Smooth muscle cell (in vitro differentiated cells): ENCODE results near the gene GP5. TPM values are rescaled to one million over a fixed set of nuclear protein-coding genes. Genes with fewer than 3 reads are reported as not detected.

ENCODE experiments used
- DNase-seq: peaks from one replicate; lab custom pipeline; 2025; ENCODE audit not compliant: unreplicated experiment; lab: John Stamatoyannopoulos, UW
- H2AFZ ChIP-seq: fragments of 200-600 bp; sonication (generic); 2 replicates; pipeline ENCODE4 v1.6.0; 2016; ENCODE audit warnings: antibody characterized with exemption, low read depth, mild to moderate bottlenecking
- H3F3A ChIP-seq: fragments of 200-600 bp; sonication (generic); 2 replicates; pipeline ENCODE4 v1.6.0; 2017; ENCODE audit warnings: antibody characterized with exemption, low read depth
- H3K27ac ChIP-seq: fragments of 200-600 bp; sonication (generic); 2 replicates; pipeline ENCODE4 v1.5.1; 2016; ENCODE audit warnings: low read depth, mild to moderate bottlenecking
- H3K27me3 ChIP-seq: fragments of 200-600 bp; sonication (generic); 2 replicates; pipeline ENCODE4 v1.6.1; 2016; ENCODE audit warnings: low read depth, mild to moderate bottlenecking
- H3K36me3 ChIP-seq: fragments of 200-600 bp; sonication (generic); 2 replicates; pipeline ENCODE4 v1.5.1; 2016; ENCODE audit warnings: low read depth
- H3K4me1 ChIP-seq: fragments of 200-600 bp; sonication (generic); 2 replicates; pipeline ENCODE4 v1.5.1; 2016; ENCODE audit warnings: low read depth
- H3K4me2 ChIP-seq: fragments of 200-600 bp; sonication (generic); 2 replicates; pipeline ENCODE4 v1.6.0; 2016; ENCODE audit warnings: mild to moderate bottlenecking
- H3K4me3 ChIP-seq: fragments of 200-600 bp; sonication (generic); 2 replicates; pipeline ENCODE4 v1.5.1; 2016; ENCODE audit warnings: mild to moderate bottlenecking
- H3K79me2 ChIP-seq: fragments of 200-600 bp; sonication (generic); 2 replicates; pipeline ENCODE4 v1.6.0; 2016; ENCODE audit warnings: low read depth, mild to moderate bottlenecking
- H3K9ac ChIP-seq: fragments of 200-600 bp; sonication (generic); 2 replicates; pipeline ENCODE4 v1.6.0; 2016; ENCODE audit warnings: low read depth
- H3K9me3 ChIP-seq: fragments of 200-600 bp; sonication (generic); replicated peaks from 2 replicates; pipeline ENCODE4 v1.5.1; 2016; ENCODE audit warnings: low read depth
- H4K20me1 ChIP-seq: fragments of 200-600 bp; sonication (generic); 2 replicates; pipeline ENCODE4 v1.6.0; 2016; ENCODE audit warnings: low read depth
- CTCF ChIP-seq: fragments of 200-600 bp; sonication (generic); IDR thresholded peaks from 2 replicates; pipeline ENCODE4 v1.5.1; 2017; ENCODE audit warnings: borderline replicate concordance, mild to moderate bottlenecking, antibody characterized with exemption; ENCODE audit not compliant: insufficient read depth, poor library complexity, severe bottlenecking
- WGBS: methylation state at CpG from one replicate; pipeline ENCODE4 v1.1.7; 2016; ENCODE audit warnings: low lambda C conversion rate; 5-methylcytosine and 5-hydroxymethylcytosine counted together
- polyA plus RNA-seq: library from polyadenylated mRNA; unstranded; fragments of >200 nt; fragmentation: Nextera tagmentation; extraction: Ambion mirVana; gene quantifications from 2 replicates; pipeline ENCODE4 v1.2.1, GENCODE V29; 2016
- total RNA-seq: library from RNA; depleted of rRNA; stranded (reverse); fragments of >200 nt; gene quantifications from 2 replicates; pipeline ENCODE4 v1.2.3, GENCODE V29; 2014

GP5 gene
- total and polyA plus RNA-seq, 2 experiments from 2014 or later, result not detected

- no peak overlapping the region for H3K9ac ChIP-seq
- no peak overlapping the region for H2AFZ ChIP-seq
- no peaks in the 10 kb centered on the region for H3K4me1 ChIP-seq
- TF ChIP-seq CTCF, result no peak
- no peaks in the 10 kb centered on the region for H3F3A ChIP-seq
- DNase-seq, result no peak
- no peak overlapping the region for H3K27ac ChIP-seq
- peaks cover 14% of the 10 kb centered on the region for H3K36me3 ChIP-seq
- H3K79me2 ChIP-seq, result no peaks in the 10 kb centered on the region
- no peak overlapping the region for H3K4me3 ChIP-seq
- H4K20me1 ChIP-seq, result peaks cover 3% of the 10 kb centered on the region
- H3K4me2 ChIP-seq, result no peak overlapping the region
- no peaks in the 10 kb centered on the region for H3K9me3 ChIP-seq
- no peaks in the 10 kb centered on the region for H3K27me3 ChIP-seq
Measured at GRCh38 chr3:194422188-194422587, 23.1 kb upstream of the GP5 start.

GRCh38 chr3:194418671-194419070 is 19.6 kb upstream of the GP5 start:
- no peak for DNase-seq
- 96% methylated on average over 2 of the region's 2 CpGs for WGBS
- Histone ChIP-seq H3K27me3 (no peaks in the 10 kb centered on the region), H3K4me3 (no peak overlapping the region), H3K9ac (no peak overlapping the region), H3K4me2 (no peak overlapping the region), H2AFZ (no peak overlapping the region), H3K79me2 (no peaks in the 10 kb centered on the region), H3F3A (no peaks in the 10 kb centered on the region), H3K9me3 (no peaks in the 10 kb centered on the region), H3K4me1 (no peaks in the 10 kb centered on the region), H4K20me1 (peaks cover 3% of the 10 kb centered on the region), H3K36me3 (peaks cover 4% of the 10 kb centered on the region), H3K27ac (no peak overlapping the region)
- no peak for TF ChIP-seq CTCF

GRCh38 chr3:194407423-194407822 is 8.4 kb upstream of the GP5 start:
- Histone ChIP-seq H3K36me3 (no peaks in the 10 kb centered on the region), H3K27me3 (no peaks in the 10 kb centered on the region), H3K79me2 (no peaks in the 10 kb centered on the region), H3K27ac (peak overlapping the region; percentile 6), H3K9ac (no peak overlapping the region), H3F3A (peaks cover 5% of the 10 kb centered on the region), H4K20me1 (no peaks in the 10 kb centered on the region), H3K4me1 (no peaks in the 10 kb centered on the region), H3K4me2 (peak overlapping the region; percentile 1), H3K4me3 (no peak overlapping the region), H3K9me3 (no peaks in the 10 kb centered on the region), H2AFZ (no peak overlapping the region)
- no peak for DNase-seq
- 39% methylated on average over 7 of the region's 7 CpGs for WGBS
- no peak for TF ChIP-seq CTCF

GRCh38 chr3:194405766-194406165 is 6.7 kb upstream of the GP5 start:
- no peaks in the 10 kb centered on the region for H3K9me3 ChIP-seq
- H3K27me3 ChIP-seq, result no peaks in the 10 kb centered on the region
- H4K20me1 ChIP-seq, result no peaks in the 10 kb centered on the region
- no peak overlapping the region for H3K4me2 ChIP-seq
- peaks cover 5% of the 10 kb centered on the region for H3F3A ChIP-seq
- no peak overlapping the region for H3K9ac ChIP-seq
- no peaks in the 10 kb centered on the region for H3K4me1 ChIP-seq
- no peak for TF ChIP-seq CTCF
- no peaks in the 10 kb centered on the region for H3K36me3 ChIP-seq
- no peak for DNase-seq
- WGBS, result 70% methylated on average over 2 of the region's 2 CpGs
- peak overlapping the region; percentile 17 for H3K27ac ChIP-seq
- H2AFZ ChIP-seq, result no peak overlapping the region
- H3K4me3 ChIP-seq, result no peak overlapping the region
- H3K79me2 ChIP-seq, result no peaks in the 10 kb centered on the region
